Activated T-helper 2 cell treated with anti-CD3 and anti-CD28 coated beads, Interferon-gamma antibody, Interleukin-2, Interleukin-4, amounts not matched to agents 10 μg/mL and 5 μg/mL and 100 μg/mL, durations not matched to agents 14 hours and 24 hours and 36 hours (primary cell): ENCODE data around the gene LYZL1. TPM values are rescaled to one million over a fixed set of nuclear protein-coding genes. Genes with fewer than 3 reads are reported as not detected.
"Not testable (repeated sequence)": the region's sequence is repeated elsewhere in the genome, so short reads cannot be mapped to it uniquely, and the experiment has no call there.

Experiments
- DNase-seq: peaks from one replicate; pipeline ENCODE4 v3.0.0; 2021; ENCODE audit warnings: low spot score
- H3K27ac Mint-ChIP-seq: one replicate; pipeline ENCODE4 v1.8.0; 2021; ENCODE audit warnings: mixed read lengths
- H3K27me3 Mint-ChIP-seq: one replicate; pipeline ENCODE4 v1.8.0; 2021; ENCODE audit warnings: low read depth, mixed read lengths
- H3K36me3 Mint-ChIP-seq: one replicate; pipeline ENCODE4 v1.8.0; 2021; ENCODE audit warnings: low read depth, mixed read lengths
- H3K4me1 Mint-ChIP-seq: one replicate; pipeline ENCODE4 v1.8.0; 2021; ENCODE audit warnings: low read depth, mixed read lengths
- H3K4me3 Mint-ChIP-seq: one replicate; pipeline ENCODE4 v1.8.0; 2021; ENCODE audit warnings: low read depth, mild to moderate bottlenecking, moderate library complexity, mixed read lengths
- H3K9me3 Mint-ChIP-seq: one replicate; pipeline ENCODE4 v1.8.0; 2021; ENCODE audit warnings: mixed read lengths
- intact Hi-C: fragments of 100-400 bp; cut with micrococcal nuclease; formaldehyde crosslinking; loops from one replicate; pipeline ENCODE4 v1.15.1; 2023
- total RNA-seq: library from RNA; stranded (reverse); gene quantifications from 2 replicates; pipeline ENCODE4 v1.2.3, GENCODE V29; 2022

Gene LYZL1
- not detected in 2 replicates for total RNA-seq

DNA sequence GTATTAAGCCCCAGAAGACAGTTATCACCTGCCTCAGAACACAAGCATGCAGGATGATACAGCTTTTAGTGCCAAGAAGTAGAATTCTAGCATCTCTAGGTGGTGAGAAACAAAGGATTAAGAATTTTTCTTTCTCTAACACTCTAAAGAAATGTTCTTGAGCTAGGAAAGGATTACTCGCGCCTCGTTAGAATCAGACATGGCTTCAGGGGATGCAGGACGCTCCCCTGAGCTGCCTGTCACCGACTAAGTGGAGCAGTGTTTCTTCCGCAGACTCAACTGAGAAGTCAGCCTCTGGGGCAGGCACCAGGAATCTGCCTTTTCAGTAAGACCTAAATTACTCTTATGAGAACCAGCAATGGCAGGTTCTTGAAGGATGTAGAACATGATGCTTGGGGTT, at the start of gene LYZL1:
TSS of gene LYZL1 (plus strand) at position 165 of the 400 bp plus-strand sequence. CDS start 2,798 bp downstream, outside the sequence.
- DNase-seq, H3K9me3 Mint-ChIP-seq, intact Hi-C loops, H3K27ac Mint-ChIP-seq, H3K4me3 Mint-ChIP-seq, H3K36me3 Mint-ChIP-seq, H3K4me1 Mint-ChIP-seq: not testable (repeated sequence)
- H3K27me3 Mint-ChIP-seq: peaks cover 11% of the 10 kb centered on the region

DNA sequence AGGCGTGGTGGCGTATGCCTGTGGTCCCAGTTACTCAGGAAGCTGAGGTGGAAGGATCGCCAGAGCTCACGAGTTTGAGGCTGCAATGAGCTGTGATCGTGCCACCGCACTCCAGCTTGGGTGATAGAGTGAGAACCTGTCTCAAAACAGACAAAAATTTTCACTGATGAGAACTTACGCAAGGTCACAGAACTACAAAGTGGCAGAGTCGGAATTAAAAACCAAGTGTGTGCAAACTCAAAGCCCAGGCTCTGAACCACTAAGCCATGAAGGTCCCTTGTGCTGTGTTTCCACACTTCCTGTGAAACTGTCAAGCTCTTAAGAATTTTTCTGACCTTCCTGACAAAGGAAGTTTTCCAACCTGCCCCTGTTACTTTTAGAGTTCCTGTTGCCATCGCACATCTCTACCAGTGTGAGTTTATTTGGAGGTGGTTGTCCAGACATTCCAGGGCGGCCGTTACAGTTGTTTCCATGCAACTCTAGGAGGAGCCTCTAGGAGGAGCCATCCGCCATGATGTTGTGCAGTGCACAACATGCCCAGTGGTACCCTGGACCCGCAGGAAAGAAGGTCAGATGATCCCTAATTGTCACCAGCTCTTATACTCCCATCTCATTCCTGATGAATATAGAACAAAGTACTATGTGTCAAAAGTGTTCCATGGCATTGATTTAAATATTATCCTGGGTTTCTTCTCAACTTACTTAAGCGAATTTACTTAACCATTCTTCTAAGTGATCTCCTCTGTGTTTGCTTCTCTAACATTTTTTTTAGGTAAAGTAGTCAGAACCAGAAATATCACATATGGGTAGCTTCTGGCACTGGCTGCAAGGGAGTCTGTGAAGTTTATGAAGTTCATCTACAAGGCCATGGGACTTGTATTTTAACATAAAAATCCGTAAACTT, 49.0 kb upstream of the LYZL1 start:
- Mint-ChIP-seq H3K4me1 (no peaks in the 10 kb centered on the region), H3K36me3 (no peaks in the 10 kb centered on the region), H3K4me3 (no peak overlapping the region), H3K9me3 (no peaks in the 10 kb centered on the region), H3K27ac (no peak overlapping the region), H3K27me3 (no peaks in the 10 kb centered on the region)
- intact Hi-C loops: no loop called here
- no peak for DNase-seq

DNA sequence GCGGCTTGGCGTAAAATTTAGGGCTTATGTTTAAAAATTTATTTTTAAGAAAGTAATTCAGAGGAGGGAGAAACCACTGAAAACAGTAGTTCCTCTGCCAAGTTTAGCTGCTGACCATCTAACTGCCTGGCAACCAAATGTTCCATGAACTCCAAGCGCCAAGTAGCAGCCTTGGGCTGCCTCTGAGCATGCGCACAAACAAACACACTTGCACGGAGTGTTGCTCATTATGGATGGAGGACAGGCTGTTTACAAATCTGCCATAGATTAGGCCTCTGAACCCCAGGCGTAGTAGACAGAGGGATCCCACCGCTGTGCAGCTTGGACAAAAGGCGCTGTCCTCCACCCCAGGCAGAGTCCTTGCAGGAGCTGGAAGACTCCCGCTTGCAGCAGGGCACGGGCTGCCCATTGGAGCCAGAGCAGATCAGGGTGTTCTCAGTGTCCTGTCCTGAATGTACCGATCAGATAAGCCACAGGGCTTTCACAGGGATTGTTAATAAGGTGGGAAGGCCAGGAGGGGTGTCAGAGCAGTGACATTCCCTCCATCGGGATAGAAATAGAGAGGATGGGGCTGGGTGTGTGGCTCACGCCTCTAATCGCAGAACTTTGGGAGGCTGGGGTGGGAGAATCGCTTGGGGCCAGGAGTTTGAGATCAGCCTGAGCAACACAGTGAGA, 47.7 kb upstream of the LYZL1 start:
- Mint-ChIP-seq H3K36me3 (no peaks in the 10 kb centered on the region), H3K9me3 (no peaks in the 10 kb centered on the region), H3K4me1 (no peaks in the 10 kb centered on the region), H3K4me3 (no peak overlapping the region), H3K27me3 (no peaks in the 10 kb centered on the region), H3K27ac (no peak overlapping the region)
- no peak for DNase-seq
- intact Hi-C loops: no loop called here

DNA sequence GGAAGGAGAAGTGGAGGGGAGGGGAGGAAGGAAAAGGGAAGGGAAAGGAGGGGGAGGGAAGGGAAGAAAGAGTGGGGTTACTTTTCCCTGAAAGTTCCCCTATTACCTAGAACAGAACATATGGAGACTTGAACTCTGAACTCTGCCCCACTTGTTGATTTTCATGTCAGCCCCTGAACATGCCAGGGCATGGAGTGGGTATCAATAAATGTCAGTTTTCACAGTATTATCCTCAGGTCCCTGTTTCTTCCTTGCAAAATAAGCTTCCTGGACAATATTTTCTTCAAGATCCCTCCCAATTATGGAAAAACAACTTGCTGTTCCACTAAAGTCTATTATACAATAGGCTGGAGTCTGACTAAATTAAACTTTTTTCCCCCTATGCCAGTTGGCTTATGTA, 46.9 kb upstream of the LYZL1 start:
- Mint-ChIP-seq H3K4me3 (no peak overlapping the region), H3K9me3 (no peaks in the 10 kb centered on the region), H3K27ac (no peak overlapping the region), H3K4me1 (no peaks in the 10 kb centered on the region), H3K27me3 (no peaks in the 10 kb centered on the region), H3K36me3 (no peaks in the 10 kb centered on the region)
- intact Hi-C loops: no loop called here
- DNase-seq: no peak

DNA sequence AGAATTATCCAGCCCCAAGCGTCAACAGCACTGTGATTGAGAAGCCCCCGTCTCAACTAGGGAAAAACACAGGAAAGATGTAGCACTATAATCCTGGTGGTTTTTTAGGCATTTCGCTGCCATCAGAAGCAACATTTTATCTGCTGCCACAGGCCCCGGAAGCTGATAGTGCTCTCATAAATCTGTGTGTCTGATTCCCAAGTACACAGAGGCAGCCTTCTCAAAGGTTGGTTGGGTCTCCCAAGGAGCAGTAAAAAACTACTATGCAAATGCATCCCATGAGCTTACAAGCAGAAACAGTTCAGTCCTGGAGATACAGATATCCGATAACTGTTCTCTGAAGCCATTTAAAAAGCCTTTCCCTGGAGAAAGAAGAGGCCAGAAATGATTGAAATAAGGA, 45.8 kb upstream of the LYZL1 start:
- no peaks in the 10 kb centered on the region for H3K4me1 Mint-ChIP-seq
- intact Hi-C loops: no loop called here

DNA sequence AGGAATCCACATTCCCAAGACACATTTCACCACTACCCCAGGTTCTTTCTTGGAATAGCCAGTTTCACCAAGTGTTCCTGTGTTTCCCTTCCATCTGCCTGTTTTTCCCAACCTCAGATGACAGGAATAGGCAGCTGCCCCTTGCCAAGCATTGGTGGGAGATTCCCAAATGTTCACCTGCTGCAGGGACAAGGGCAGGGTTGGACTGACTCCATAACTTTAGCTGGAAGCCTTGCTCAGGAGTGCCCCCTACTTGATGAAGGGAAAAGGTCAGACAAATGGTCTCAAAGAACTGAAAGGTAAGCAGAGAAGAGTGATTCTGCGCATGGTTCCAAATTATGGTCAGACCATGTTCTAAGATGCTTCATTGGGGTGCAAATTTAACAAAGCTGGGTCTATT, 45.1 kb upstream of the LYZL1 start:
- H3K4me3 Mint-ChIP-seq: no peak overlapping the region
- no peaks in the 10 kb centered on the region for H3K27me3 Mint-ChIP-seq
- no peaks in the 10 kb centered on the region for H3K4me1 Mint-ChIP-seq
- H3K27ac Mint-ChIP-seq: no peak overlapping the region
- no peak for DNase-seq
- no peaks in the 10 kb centered on the region for H3K9me3 Mint-ChIP-seq
- intact Hi-C loops: no loop called here
- no peaks in the 10 kb centered on the region for H3K36me3 Mint-ChIP-seq

More for the DNA sequence above, 45.8 kb upstream of the LYZL1 start:
- H3K27ac Mint-ChIP-seq: no peak overlapping the region
- DNase-seq: no peak
- H3K4me3 Mint-ChIP-seq: no peak overlapping the region
- H3K9me3 Mint-ChIP-seq: no peaks in the 10 kb centered on the region
- H3K36me3 Mint-ChIP-seq: no peaks in the 10 kb centered on the region
- no peaks in the 10 kb centered on the region for H3K27me3 Mint-ChIP-seq

DNA sequence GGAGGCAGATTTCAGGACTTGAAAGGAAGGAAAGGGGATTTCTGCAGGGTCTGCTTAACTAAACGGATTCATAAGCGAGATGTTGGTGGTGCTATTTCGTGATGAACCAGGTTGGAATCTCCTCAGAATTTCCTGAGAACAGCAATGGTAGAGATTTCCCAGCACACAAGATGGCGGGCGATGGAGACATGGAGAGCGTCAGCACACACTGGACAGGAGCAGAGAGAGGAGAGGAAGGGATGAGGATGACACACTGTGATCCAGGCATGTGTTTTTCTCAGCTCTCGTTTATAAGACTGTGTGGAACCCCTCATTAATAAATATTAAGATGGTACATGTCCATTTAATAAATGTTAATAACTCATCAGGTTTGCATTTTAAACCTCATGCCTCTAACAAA, 43.9 kb upstream of the LYZL1 start:
- intact Hi-C loops: no loop called here
- Mint-ChIP-seq H3K4me3 (no peak overlapping the region), H3K36me3 (no peaks in the 10 kb centered on the region), H3K27me3 (no peaks in the 10 kb centered on the region), H3K9me3 (no peaks in the 10 kb centered on the region), H3K27ac (no peak overlapping the region), H3K4me1 (no peaks in the 10 kb centered on the region)
- no peak for DNase-seq

DNA sequence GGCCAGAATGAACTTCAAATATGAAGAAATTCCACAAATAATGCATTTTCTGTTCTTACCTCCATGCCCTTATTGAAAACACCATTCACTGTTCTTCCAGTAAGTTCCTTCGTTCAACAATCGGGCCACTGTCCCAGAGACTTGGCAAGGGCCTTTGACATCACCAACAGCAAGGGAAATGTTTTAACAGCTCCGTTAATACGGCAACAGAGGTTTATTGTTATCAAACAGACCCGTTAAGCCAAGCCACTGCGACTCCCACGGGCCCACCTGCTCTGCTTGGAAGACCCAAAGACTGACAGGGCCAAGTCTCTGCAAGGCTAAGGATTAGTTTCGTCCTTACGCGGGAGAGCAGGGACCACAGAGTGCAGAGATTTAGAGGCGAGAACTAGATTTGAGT, 43.4 kb upstream of the LYZL1 start:
- DNase-seq: no peak
- no peaks in the 10 kb centered on the region for H3K36me3 Mint-ChIP-seq
- no peaks in the 10 kb centered on the region for H3K27me3 Mint-ChIP-seq
- no peaks in the 10 kb centered on the region for H3K4me1 Mint-ChIP-seq
- H3K4me3 Mint-ChIP-seq: no peak overlapping the region
- no peak overlapping the region for H3K27ac Mint-ChIP-seq
- H3K9me3 Mint-ChIP-seq: no peaks in the 10 kb centered on the region
- intact Hi-C loops: no loop called here

DNA sequence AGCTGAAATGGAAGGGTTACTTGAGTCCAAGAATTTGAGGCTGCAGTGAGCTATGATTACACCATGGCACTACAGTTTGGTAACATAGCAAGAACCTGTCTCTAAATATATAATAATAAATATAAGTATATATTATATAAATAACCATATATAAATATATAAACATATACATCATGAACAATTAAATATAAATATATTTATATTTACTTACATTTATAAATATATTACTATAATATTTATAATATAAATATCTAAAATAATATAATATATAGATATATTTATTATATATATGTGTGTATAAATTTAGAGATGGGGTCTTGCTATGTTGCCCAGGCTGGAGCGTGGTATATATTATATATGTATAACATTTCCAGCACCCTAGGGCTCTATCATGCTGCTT, 42.4 kb upstream of the LYZL1 start:
- intact Hi-C loops: no loop called here
- no peaks in the 10 kb centered on the region for H3K36me3 Mint-ChIP-seq
- H3K4me1 Mint-ChIP-seq: no peaks in the 10 kb centered on the region

DNA sequence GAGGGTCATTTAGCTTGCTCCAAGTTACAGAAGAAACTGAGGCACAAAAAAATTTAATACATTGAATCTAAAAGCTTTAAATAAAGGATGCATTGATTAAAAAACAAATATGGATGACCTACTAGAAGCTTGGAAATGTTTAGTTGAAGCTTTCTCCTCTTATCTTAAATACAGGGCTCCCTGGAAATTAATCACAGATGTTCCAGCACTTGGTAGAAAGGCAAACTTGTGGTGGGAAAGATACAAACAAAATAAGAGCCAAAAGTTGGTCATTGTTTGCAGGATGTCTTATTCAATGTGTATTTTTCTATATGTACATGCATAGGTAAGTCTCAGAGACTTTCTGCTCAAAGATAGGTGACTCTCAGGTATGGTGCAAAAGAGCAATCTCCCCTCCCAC, 40.7 kb upstream of the LYZL1 start:
- no peak overlapping the region for H3K27ac Mint-ChIP-seq
- H3K4me3 Mint-ChIP-seq: no peak overlapping the region
- no peaks in the 10 kb centered on the region for H3K36me3 Mint-ChIP-seq
- no peaks in the 10 kb centered on the region for H3K9me3 Mint-ChIP-seq
- DNase-seq: no peak
- no peaks in the 10 kb centered on the region for H3K4me1 Mint-ChIP-seq
- intact Hi-C loops: no loop called here
- H3K27me3 Mint-ChIP-seq: no peaks in the 10 kb centered on the region

More for the DNA sequence above, 42.4 kb upstream of the LYZL1 start:
- Mint-ChIP-seq H3K27ac (no peak overlapping the region), H3K27me3 (no peaks in the 10 kb centered on the region), H3K9me3 (no peaks in the 10 kb centered on the region), H3K4me3 (no peak overlapping the region)
- DNase-seq: no peak

DNA sequence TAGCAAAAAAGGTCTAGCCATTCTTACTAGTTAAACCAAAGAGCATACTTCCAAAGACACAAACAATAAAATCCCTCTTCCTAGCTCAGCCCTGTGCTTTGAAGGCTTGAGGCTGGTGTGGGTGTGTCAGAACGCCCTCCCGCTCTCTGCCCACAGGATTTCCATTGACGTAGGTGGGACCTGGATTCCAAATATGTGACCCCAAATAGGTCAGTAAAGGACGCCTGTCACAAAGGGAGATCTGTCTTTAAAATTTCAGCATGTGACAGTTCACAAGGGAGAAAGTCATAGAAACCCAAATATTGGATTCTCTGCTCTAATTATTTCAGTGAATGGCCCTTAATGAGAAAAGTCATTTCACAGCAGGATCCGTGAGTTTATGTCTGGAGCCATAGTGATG, 39.9 kb upstream of the LYZL1 start:
- Mint-ChIP-seq H3K9me3 (no peaks in the 10 kb centered on the region), H3K27ac (no peak overlapping the region), H3K4me1 (no peaks in the 10 kb centered on the region), H3K36me3 (no peaks in the 10 kb centered on the region), H3K27me3 (no peaks in the 10 kb centered on the region), H3K4me3 (no peak overlapping the region)
- DNase-seq: no peak
- intact Hi-C loops: no loop called here

DNA sequence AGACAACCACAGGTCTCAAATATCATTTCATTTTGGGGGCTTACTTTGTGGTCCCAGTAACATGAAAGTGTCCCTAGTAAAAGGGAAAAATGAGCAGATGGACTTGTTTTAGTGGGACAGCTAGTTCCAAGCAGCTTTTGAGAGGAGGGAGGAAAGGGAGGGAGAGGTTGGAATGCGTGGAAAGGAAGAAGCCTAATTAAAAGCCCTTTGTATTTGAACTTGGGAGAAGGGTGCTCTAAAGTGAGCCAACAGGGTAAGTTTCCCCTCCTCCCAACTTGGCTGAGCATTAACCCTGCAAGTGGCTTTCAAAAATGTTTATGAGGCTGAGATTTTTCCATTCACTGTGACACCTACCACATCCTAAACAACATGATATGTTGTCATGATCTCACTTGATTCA, 38.8 kb upstream of the LYZL1 start:
- DNase-seq: no peak
- Mint-ChIP-seq H3K4me3 (no peak overlapping the region), H3K9me3 (no peaks in the 10 kb centered on the region), H3K27me3 (no peaks in the 10 kb centered on the region), H3K27ac (no peak overlapping the region), H3K4me1 (peaks cover 4% of the 10 kb centered on the region), H3K36me3 (no peaks in the 10 kb centered on the region)
- intact Hi-C loops: no loop called here
